Skeletal muscle satellite cell (primary cell): ENCODE data around the gene FOXR1.
"Not testable (repeated sequence)": the region's sequence is repeated elsewhere in the genome, so short reads cannot be mapped to it uniquely, and the experiment has no call there.

Source experiments
- H3K27me3 ChIP-seq: 2 replicates; pipeline ENCODE4 v1.7.0; 2013; ENCODE audit warnings: low read length; ENCODE audit not compliant: control insufficient read depth, insufficient read depth
- H3K36me3 ChIP-seq: 2 replicates; pipeline ENCODE4 v1.7.0; 2013; ENCODE audit warnings: mild to moderate bottlenecking, control low read depth, low read length; ENCODE audit not compliant: insufficient read depth
- H3K4me1 ChIP-seq: 2 replicates; pipeline ENCODE4 v1.7.0; 2013; ENCODE audit warnings: low read length; ENCODE audit not compliant: control insufficient read depth, insufficient read depth
- H3K4me2 ChIP-seq: 2 replicates; pipeline ENCODE4 v1.7.0; 2013; ENCODE audit warnings: mild to moderate bottlenecking, low read length
- H3K4me3 ChIP-seq: 2 replicates; pipeline ENCODE4 v1.7.0; 2013; ENCODE audit warnings: low read length
- H3K9ac ChIP-seq: 2 replicates; pipeline ENCODE4 v1.7.0; 2013; ENCODE audit warnings: mild to moderate bottlenecking, low read depth, low read length, moderate library complexity
- H3K9me3 ChIP-seq: replicated peaks from 2 replicates; pipeline ENCODE4 v1.7.0; 2013; ENCODE audit warnings: mild to moderate bottlenecking, control low read depth, low read length

FOXR1 gene

GRCh38 chr11:118930094-118930712 lies 41.4 kb upstream of the FOXR1 start:
- Histone ChIP-seq H3K36me3 (no peaks in the 10 kb centered on the region), H3K27me3 (peaks cover 11% of the 10 kb centered on the region), H3K4me2 (peak overlapping the region; percentile 99), H3K9ac (peak overlapping the region; percentile 29), H3K9me3 (no peaks in the 10 kb centered on the region), H3K4me1 (peaks cover 20% of the 10 kb centered on the region), H3K4me3 (peak overlapping the region; percentile 91)

GRCh38 chr11:118931571-118931970 lies 40.0 kb upstream of the FOXR1 start:
- Histone ChIP-seq H3K9ac (no peak overlapping the region), H3K4me3 (no peak overlapping the region), H3K27me3 (peaks cover 11% of the 10 kb centered on the region), H3K4me1 (peaks cover 14% of the 10 kb centered on the region), H3K9me3 (no peaks in the 10 kb centered on the region), H3K36me3 (no peaks in the 10 kb centered on the region), H3K4me2 (no peak overlapping the region)

- H3K4me3 ChIP-seq, result no peak overlapping the region
Observed at GRCh38 chr11:118933486-118933885, 38.1 kb upstream of the FOXR1 start.

GRCh38 chr11:118935376-118935775 lies 36.2 kb upstream of the FOXR1 start:
- Histone ChIP-seq H3K9ac (no peak overlapping the region), H3K4me2 (no peak overlapping the region), H3K36me3 (no peaks in the 10 kb centered on the region), H3K4me1 (peaks cover 6% of the 10 kb centered on the region), H3K4me3 (no peak overlapping the region), H3K27me3 (peaks cover 15% of the 10 kb centered on the region), H3K9me3 (no peaks in the 10 kb centered on the region)

More at GRCh38 chr11:118933486-118933885, 38.1 kb upstream of the FOXR1 start:
- no peak overlapping the region for H3K9ac ChIP-seq
- H3K9me3 ChIP-seq, result no peaks in the 10 kb centered on the region
- H3K27me3 ChIP-seq, result peaks cover 11% of the 10 kb centered on the region
- H3K4me2 ChIP-seq, result no peak overlapping the region
- H3K4me1 ChIP-seq, result peaks cover 7% of the 10 kb centered on the region
- H3K36me3 ChIP-seq, result no peaks in the 10 kb centered on the region

GRCh38 chr11:118938491-118939403 lies 32.8 kb upstream of the FOXR1 start:
- Histone ChIP-seq H3K9me3 (no peaks in the 10 kb centered on the region), H3K27me3 (peaks cover 17% of the 10 kb centered on the region), H3K36me3 (no peaks in the 10 kb centered on the region), H3K4me1 (peaks cover 6% of the 10 kb centered on the region), H3K4me3 (no peak overlapping the region), H3K9ac (no peak overlapping the region), H3K4me2 (no peak overlapping the region)

GRCh38 chr11:118939404-118939915 lies 32.1 kb upstream of the FOXR1 start:
- Histone ChIP-seq H3K9me3 (no peaks in the 10 kb centered on the region), H3K36me3 (no peaks in the 10 kb centered on the region), H3K9ac (no peak overlapping the region), H3K4me2 (no peak overlapping the region), H3K4me3 (no peak overlapping the region), H3K4me1 (peaks cover 6% of the 10 kb centered on the region), H3K27me3 (peaks cover 17% of the 10 kb centered on the region)

- Histone ChIP-seq H3K9me3 (no peaks in the 10 kb centered on the region), H3K4me3 (no peak overlapping the region), H3K36me3 (no peaks in the 10 kb centered on the region), H3K4me1 (peaks cover 6% of the 10 kb centered on the region), H3K4me2 (no peak overlapping the region), H3K9ac (no peak overlapping the region), H3K27me3 (peaks cover 20% of the 10 kb centered on the region)
Observed at GRCh38 chr11:118939953-118940598, 31.5 kb upstream of the FOXR1 start.

- no peaks in the 10 kb centered on the region for H3K36me3 ChIP-seq
- H3K4me3 ChIP-seq, result no peak overlapping the region
- peaks cover 44% of the 10 kb centered on the region for H3K27me3 ChIP-seq
- no peaks in the 10 kb centered on the region for H3K4me1 ChIP-seq
- no peaks in the 10 kb centered on the region for H3K9me3 ChIP-seq
- no peak overlapping the region for H3K9ac ChIP-seq
- H3K4me2 ChIP-seq, result no peak overlapping the region
Observed at GRCh38 chr11:118947091-118947490, 24.5 kb upstream of the FOXR1 start.

- Histone ChIP-seq H3K4me2 (no peak overlapping the region), H3K4me1 (no peaks in the 10 kb centered on the region), H3K4me3 (no peak overlapping the region), H3K9me3 (no peaks in the 10 kb centered on the region), H3K9ac (no peak overlapping the region), H3K36me3 (no peaks in the 10 kb centered on the region), H3K27me3 (peaks cover 45% of the 10 kb centered on the region)
Observed at GRCh38 chr11:118948000-118948399, 23.6 kb upstream of the FOXR1 start.

- no peaks in the 10 kb centered on the region for H3K4me1 ChIP-seq
- H3K9ac ChIP-seq, result no peak overlapping the region
- H3K9me3 ChIP-seq, result no peaks in the 10 kb centered on the region
- peaks cover 46% of the 10 kb centered on the region for H3K27me3 ChIP-seq
- no peaks in the 10 kb centered on the region for H3K36me3 ChIP-seq
- no peak overlapping the region for H3K4me3 ChIP-seq
- no peak overlapping the region for H3K4me2 ChIP-seq
Observed at GRCh38 chr11:118953265-118953664, 18.3 kb upstream of the FOXR1 start.

GRCh38 chr11:118953976-118954375 lies 17.6 kb upstream of the FOXR1 start:
- not testable (repeated sequence) for H3K4me1 ChIP-seq, H3K4me2 ChIP-seq, H3K9ac ChIP-seq, H3K4me3 ChIP-seq, H3K9me3 ChIP-seq, H3K36me3 ChIP-seq
- peaks cover 48% of the 10 kb centered on the region for H3K27me3 ChIP-seq
